ENCODE measurements around the gene FRG1. TPM values are rescaled to one million over a fixed set of nuclear protein-coding genes. Genes with fewer than 3 reads are reported as not detected.

FRG1 gene
- total and polyA plus RNA-seq, 10 of the 15 experiments (the other 5 are each of a cell fraction or from before 2014, with no cell fraction given): 28.9 to 190 (median 58.6) TPM

DNA sequence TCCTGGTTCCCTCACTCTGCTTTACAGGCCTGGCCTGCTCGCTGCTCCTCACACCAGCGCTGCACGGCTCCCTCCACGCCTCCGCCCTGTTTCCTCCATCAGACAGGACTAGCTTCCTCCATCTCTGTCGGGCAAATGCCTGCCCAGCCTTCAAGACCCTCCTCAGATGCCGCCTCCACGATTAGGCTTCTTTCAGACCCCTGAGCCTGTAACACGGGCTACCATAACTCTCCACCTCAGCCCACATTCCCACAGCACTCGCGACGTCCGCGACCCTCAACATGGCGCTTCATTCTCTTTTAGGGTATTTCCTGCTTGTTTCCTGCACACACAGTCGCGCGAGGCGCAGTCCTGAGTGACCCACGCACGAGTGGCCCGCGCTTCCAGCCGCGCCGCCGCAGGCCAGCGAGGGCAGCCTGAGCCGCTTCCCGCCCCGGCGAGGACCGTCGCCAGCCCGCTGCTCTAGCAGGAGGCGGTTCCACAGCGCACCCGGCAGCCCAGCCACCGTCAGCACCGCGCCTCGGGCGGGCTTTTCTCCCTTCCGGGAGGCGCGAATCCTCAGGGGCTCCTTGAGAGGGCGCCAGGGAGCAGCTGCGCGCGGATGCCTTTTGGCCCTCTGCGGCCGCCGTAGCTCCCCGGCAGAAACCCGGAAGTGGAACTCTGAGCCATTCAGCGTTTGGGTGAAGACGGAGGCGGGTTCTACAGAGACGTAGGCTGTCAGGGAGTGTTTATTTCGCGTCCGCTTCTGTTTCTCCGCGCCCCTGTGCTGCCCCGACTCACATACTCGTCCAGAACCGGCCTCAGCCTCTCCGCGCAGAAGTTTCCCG is at the start of gene FRG1 (continued):
- TF ChIP-seq, protein P1, sequence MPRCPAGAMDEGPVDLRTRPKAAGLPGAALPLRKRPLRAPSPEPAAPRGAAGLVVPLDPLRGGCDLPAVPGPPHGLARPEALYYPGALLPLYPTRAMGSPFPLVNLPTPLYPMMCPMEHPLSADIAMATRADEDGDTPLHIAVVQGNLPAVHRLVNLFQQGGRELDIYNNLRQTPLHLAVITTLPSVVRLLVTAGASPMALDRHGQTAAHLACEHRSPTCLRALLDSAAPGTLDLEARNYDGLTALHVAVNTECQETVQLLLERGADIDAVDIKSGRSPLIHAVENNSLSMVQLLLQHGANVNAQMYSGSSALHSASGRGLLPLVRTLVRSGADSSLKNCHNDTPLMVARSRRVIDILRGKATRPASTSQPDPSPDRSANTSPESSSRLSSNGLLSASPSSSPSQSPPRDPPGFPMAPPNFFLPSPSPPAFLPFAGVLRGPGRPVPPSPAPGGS (IDR thresholded peaks at IDR 0.05; ENCODE audit: borderline replicate concordance, insufficient read depth, low read depth, low read length, poor library complexity, severe bottlenecking): peak; percentile 28
- TF ChIP-seq NFXL1 (IDR thresholded peaks at IDR 0.05; ENCODE audit: borderline replicate concordance): no peak
- peak; percentile 86 for TF ChIP-seq YY1 (IDR thresholded peaks at IDR 0.05; ENCODE audit: low read depth, low read length)
- TF ChIP-seq NR2C1 (IDR thresholded peaks at IDR 0.05): peak; percentile 94
- TF ChIP-seq, protein P2, sequence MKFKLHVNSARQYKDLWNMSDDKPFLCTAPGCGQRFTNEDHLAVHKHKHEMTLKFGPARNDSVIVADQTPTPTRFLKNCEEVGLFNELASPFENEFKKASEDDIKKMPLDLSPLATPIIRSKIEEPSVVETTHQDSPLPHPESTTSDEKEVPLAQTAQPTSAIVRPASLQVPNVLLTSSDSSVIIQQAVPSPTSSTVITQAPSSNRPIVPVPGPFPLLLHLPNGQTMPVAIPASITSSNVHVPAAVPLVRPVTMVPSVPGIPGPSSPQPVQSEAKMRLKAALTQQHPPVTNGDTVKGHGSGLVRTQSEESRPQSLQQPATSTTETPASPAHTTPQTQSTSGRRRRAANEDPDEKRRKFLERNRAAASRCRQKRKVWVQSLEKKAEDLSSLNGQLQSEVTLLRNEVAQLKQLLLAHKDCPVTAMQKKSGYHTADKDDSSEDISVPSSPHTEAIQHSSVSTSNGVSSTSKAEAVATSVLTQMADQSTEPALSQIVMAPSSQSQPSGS (IDR thresholded peaks at IDR 0.05; ENCODE audit: low read length): no peak; the same call in 1 of the 2 replicates
- no peak for TF ChIP-seq MTA3 (IDR thresholded peaks at IDR 0.05; ENCODE audit: borderline replicate concordance, low read length)
- TF ChIP-seq POLR2AphosphoS2 (IDR thresholded peaks at IDR 0.05; ENCODE audit: low read depth, low read length): 0 out of 2 replicates have a peak, but pooled peaks have one; percentile 37
- TF ChIP-seq HDAC6 (IDR thresholded peaks at IDR 0.05; ENCODE audit: unreplicated experiment): no peak
- no peak; the same call in 1 of the 2 replicates for TF ChIP-seq SMAD5 (IDR thresholded peaks at IDR 0.05; ENCODE audit: low read depth)
- TF ChIP-seq POU2F2 (IDR thresholded peaks at IDR 0.05; ENCODE audit: borderline replicate concordance, low read depth, low read length): peak; percentile 75; the same call in 2 of the 3 replicates
- peak; percentile 89; the same call in 1 of the 2 replicates for TF ChIP-seq ZNF207 (IDR thresholded peaks at IDR 0.05; ENCODE audit: borderline replicate concordance)
- TF ChIP-seq, protein P3, sequence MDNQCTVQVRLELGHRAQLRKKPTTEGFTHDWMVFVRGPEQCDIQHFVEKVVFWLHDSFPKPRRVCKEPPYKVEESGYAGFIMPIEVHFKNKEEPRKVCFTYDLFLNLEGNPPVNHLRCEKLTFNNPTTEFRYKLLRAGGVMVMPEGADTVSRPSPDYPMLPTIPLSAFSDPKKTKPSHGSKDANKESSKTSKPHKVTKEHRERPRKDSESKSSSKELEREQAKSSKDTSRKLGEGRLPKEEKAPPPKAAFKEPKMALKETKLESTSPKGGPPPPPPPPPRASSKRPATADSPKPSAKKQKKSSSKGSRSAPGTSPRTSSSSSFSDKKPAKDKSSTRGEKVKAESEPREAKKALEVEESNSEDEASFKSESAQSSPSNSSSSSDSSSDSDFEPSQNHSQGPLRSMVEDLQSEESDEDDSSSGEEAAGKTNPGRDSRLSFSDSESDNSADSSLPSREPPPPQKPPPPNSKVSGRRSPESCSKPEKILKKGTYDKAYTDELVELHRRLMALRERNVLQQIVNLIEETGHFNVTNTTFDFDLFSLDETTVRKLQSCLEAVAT (IDR thresholded peaks at IDR 0.05): no peak; the same call in 1 of the 2 replicates
- TF ChIP-seq, protein P4, sequence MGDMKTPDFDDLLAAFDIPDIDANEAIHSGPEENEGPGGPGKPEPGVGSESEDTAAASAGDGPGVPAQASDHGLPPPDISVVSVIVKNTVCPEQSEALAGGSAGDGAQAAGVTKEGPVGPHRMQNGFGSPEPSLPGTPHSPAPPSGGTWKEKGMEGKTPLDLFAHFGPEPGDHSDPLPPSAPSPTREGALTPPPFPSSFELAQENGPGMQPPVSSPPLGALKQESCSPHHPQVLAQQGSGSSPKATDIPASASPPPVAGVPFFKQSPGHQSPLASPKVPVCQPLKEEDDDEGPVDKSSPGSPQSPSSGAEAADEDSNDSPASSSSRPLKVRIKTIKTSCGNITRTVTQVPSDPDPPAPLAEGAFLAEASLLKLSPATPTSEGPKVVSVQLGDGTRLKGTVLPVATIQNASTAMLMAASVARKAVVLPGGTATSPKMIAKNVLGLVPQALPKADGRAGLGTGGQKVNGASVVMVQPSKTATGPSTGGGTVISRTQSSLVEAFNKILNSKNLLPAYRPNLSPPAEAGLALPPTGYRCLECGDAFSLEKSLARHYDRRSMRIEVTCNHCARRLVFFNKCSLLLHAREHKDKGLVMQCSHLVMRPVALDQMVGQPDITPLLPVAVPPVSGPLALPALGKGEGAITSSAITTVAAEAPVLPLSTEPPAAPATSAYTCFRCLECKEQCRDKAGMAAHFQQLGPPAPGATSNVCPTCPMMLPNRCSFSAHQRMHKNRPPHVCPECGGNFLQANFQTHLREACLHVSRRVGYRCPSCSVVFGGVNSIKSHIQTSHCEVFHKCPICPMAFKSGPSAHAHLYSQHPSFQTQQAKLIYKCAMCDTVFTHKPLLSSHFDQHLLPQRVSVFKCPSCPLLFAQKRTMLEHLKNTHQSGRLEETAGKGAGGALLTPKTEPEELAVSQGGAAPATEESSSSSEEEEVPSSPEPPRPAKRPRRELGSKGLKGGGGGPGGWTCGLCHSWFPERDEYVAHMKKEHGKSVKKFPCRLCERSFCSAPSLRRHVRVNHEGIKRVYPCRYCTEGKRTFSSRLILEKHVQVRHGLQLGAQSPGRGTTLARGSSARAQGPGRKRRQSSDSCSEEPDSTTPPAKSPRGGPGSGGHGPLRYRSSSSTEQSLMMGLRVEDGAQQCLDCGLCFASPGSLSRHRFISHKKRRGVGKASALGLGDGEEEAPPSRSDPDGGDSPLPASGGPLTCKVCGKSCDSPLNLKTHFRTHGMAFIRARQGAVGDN (IDR thresholded peaks at IDR 0.05): peak; percentile 85
- TF ChIP-seq, protein P5, sequence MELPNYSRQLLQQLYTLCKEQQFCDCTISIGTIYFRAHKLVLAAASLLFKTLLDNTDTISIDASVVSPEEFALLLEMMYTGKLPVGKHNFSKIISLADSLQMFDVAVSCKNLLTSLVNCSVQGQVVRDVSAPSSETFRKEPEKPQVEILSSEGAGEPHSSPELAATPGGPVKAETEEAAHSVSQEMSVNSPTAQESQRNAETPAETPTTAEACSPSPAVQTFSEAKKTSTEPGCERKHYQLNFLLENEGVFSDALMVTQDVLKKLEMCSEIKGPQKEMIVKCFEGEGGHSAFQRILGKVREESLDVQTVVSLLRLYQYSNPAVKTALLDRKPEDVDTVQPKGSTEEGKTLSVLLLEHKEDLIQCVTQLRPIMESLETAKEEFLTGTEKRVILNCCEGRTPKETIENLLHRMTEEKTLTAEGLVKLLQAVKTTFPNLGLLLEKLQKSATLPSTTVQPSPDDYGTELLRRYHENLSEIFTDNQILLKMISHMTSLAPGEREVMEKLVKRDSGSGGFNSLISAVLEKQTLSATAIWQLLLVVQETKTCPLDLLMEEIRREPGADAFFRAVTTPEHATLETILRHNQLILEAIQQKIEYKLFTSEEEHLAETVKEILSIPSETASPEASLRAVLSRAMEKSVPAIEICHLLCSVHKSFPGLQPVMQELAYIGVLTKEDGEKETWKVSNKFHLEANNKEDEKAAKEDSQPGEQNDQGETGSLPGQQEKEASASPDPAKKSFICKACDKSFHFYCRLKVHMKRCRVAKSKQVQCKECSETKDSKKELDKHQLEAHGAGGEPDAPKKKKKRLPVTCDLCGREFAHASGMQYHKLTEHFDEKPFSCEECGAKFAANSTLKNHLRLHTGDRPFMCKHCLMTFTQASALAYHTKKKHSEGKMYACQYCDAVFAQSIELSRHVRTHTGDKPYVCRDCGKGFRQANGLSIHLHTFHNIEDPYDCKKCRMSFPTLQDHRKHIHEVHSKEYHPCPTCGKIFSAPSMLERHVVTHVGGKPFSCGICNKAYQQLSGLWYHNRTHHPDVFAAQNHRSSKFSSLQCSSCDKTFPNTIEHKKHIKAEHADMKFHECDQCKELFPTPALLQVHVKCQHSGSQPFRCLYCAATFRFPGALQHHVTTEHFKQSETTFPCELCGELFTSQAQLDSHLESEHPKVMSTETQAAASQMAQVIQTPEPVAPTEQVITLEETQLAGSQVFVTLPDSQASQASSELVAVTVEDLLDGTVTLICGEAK (IDR thresholded peaks at IDR 0.05; ENCODE audit: borderline replicate concordance): peak; percentile 76
